Fibroblast of villous mesenchyme (primary cell): ENCODE results near the gene ILKAP. TPM values are rescaled to one million over a fixed set of nuclear protein-coding genes. Genes with fewer than 3 reads are reported as not detected.

Source experiments
- DNase-seq: peaks from one replicate; pipeline ENCODE4 v3.0.0-alpha.2; 2010; ENCODE audit warnings: low read depth
- H3K4me3 ChIP-seq: 2 replicates; pipeline ENCODE4 v1.5.1; 2011; ENCODE audit warnings: low read depth, mild to moderate bottlenecking, low read length
- total RNA-seq: library from RNA; depleted of rRNA; stranded (reverse); fragments of >200 nt; gene quantifications from 2 replicates; pipeline ENCODE4 v1.2.3, GENCODE V29; 2012
- TF ChIP-seq, protein P1 (sequence below): IDR thresholded peaks from 2 replicates; pipeline ENCODE4 v1.5.1; 2012; ENCODE audit warnings: low read depth, mild to moderate bottlenecking, low read length; ENCODE audit not compliant: insufficient read depth

ILKAP gene
- total RNA-seq, 1 donor, result 22.5 TPM

DNA sequence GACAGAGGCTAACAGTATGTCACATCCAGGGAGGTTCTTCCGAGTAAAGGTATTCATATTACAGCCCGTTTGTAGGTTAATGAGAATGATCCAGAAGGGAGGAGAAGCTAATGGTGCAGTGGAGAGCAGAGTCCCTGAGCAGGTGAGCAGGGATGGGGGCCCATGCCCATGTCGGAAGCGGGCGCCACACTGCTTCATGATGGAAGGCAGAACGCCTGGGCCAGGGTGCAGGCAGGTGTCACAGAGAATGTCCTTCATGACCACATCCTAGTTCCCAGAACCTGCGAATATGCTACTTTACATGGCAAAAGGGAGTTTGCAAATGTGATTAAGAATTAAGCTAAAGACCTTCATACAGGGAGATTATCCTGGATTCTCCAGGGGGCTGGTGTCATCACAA lies 32.4 kb upstream of the ILKAP start:
- TF ChIP-seq, protein P1, sequence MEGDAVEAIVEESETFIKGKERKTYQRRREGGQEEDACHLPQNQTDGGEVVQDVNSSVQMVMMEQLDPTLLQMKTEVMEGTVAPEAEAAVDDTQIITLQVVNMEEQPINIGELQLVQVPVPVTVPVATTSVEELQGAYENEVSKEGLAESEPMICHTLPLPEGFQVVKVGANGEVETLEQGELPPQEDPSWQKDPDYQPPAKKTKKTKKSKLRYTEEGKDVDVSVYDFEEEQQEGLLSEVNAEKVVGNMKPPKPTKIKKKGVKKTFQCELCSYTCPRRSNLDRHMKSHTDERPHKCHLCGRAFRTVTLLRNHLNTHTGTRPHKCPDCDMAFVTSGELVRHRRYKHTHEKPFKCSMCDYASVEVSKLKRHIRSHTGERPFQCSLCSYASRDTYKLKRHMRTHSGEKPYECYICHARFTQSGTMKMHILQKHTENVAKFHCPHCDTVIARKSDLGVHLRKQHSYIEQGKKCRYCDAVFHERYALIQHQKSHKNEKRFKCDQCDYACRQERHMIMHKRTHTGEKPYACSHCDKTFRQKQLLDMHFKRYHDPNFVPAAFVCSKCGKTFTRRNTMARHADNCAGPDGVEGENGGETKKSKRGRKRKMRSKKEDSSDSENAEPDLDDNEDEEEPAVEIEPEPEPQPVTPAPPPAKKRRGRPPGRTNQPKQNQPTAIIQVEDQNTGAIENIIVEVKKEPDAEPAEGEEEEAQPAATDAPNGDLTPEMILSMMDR, result no peak
- no peak for DNase-seq
- no peak overlapping the region for H3K4me3 ChIP-seq

DNA sequence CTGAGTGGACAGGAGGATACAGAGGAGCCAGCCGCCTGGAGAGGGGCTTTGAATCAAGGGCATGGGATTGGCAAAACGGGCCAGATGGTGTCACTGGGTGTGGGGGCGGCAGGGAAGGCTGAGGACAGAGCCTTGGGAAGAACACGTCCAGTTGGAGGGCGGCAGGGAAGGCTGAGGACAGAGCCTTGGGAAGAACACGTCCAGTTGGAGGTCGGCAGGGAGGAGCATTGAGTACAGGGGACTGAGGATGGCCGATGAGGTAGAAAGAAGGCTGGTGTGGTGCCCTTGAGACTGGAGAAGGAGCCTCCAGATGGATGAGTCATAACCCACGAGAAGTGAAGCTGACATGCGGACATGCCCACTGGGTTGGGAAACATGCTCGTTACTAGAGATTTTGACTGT lies 31.8 kb upstream of the ILKAP start:
- peak; percentile 47 for DNase-seq
- H3K4me3 ChIP-seq, result no peak overlapping the region
- TF ChIP-seq, protein P1, result no peak

DNA sequence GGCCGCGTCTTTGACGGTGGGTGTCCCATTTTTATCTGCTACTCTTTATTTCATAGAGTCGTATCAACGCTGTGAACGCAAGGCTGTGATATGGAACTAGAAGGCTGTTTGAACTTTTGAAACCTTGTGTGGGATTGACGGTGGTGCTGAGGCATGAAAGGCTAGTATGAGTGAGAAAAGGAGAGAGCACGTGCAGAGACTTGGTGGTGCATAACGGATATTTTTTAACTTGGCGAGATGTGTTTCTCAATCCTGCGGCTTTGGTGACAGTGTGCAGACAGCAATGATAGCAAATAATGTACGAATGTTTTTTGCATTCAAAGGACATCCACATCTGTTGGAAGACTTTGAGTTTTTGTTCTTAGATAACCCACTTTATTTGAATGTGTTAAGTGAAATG lies 30.1 kb upstream of the ILKAP start:
- H3K4me3 ChIP-seq, result no peak overlapping the region
- no peak for DNase-seq
- TF ChIP-seq, protein P1, result no peak

GRCh38 chr2:238231809-238232208 lies 28.3 kb upstream of the ILKAP start:
- TF ChIP-seq, protein P1, result no peak
- DNase-seq, result no peak
- H3K4me3 ChIP-seq, result no peak overlapping the region

DNA sequence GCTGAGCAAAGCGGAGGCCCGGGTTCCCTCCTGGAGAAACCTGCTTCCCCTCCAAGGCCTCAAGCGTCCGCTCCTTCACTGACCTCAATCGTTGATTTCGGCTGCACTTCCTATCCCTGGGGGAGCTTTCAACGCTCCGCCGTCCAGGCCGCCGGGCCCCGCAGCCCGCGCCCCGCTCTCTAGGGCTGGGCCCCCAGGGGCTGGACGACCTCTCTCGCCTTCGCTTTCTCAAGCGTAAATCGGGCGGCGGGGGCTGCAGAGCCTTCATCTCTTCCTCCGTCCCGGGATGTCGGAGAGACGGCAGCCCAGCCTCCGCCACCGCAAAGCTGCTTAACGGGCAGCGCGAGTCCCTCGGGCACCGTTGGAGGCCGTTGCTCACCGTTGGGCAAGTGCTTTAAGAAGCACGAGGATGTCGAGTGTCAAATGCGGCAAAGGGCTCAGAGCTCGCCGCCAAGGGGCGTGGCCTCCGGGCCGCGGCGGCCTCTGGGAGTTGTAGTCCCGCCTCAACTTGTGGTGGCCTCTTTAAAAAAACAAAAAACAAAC lies 27.8 kb upstream of the ILKAP start:
- DNase-seq, result peak; percentile 73
- peak overlapping the region; percentile 52 for H3K4me3 ChIP-seq
- TF ChIP-seq, protein P1, result no peak

GRCh38 chr2:238230699-238231098 lies 27.2 kb upstream of the ILKAP start:
- H3K4me3 ChIP-seq, result no peak overlapping the region
- no peak for DNase-seq
- TF ChIP-seq, protein P1, result no peak

DNA sequence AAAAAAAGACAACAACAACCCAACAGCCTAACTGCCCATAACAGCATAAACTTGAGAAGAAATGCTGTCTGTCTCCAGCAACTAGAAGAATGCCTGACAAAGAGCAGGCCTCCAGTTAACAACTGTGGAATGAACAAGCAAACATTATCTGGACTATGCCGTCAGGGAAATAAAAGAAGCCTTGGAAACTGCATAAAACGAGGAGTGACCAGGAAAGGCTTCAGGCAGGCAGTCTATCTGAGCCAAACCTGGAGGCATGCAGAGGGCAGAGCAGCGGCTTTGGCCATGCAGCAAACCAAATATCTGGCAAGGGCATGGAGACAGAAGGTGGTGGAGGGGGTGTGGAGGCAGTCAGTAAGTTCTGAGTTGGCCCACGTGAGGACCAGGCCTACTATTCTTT lies 25.2 kb upstream of the ILKAP start:
- no peak overlapping the region for H3K4me3 ChIP-seq
- TF ChIP-seq, protein P1, result no peak
- DNase-seq, result peak; percentile 81
